PC-3 (cell line): Measurements from ENCODE around the gene CRTC1.

ENCODE experiments used
- EZH2 ChIP-seq: fragments of 300-600 bp; sonication (generic); IDR thresholded peaks from one replicate; pipeline ENCODE4 v1.6.1; 2017; ENCODE audit warnings: antibody characterized with exemption, mild to moderate bottlenecking, low read length; ENCODE audit not compliant: unreplicated experiment
- EZH2phosphoT487 ChIP-seq: fragments of 300-600 bp; sonication (generic); IDR thresholded peaks from 2 replicates; pipeline ENCODE4 v1.6.1; 2018; ENCODE audit warnings: mild to moderate bottlenecking, antibody characterized with exemption, low read length, borderline replicate concordance
- TF ChIP-seq, protein P1 (sequence below): fragments of 300-600 bp; sonication (generic); conservative IDR thresholded peaks from 2 replicates; pipeline ENCODE4 v1.5.1; 2017; ENCODE audit warnings: antibody characterized with exemption, low read depth, mild to moderate bottlenecking, low read length

DNA sequence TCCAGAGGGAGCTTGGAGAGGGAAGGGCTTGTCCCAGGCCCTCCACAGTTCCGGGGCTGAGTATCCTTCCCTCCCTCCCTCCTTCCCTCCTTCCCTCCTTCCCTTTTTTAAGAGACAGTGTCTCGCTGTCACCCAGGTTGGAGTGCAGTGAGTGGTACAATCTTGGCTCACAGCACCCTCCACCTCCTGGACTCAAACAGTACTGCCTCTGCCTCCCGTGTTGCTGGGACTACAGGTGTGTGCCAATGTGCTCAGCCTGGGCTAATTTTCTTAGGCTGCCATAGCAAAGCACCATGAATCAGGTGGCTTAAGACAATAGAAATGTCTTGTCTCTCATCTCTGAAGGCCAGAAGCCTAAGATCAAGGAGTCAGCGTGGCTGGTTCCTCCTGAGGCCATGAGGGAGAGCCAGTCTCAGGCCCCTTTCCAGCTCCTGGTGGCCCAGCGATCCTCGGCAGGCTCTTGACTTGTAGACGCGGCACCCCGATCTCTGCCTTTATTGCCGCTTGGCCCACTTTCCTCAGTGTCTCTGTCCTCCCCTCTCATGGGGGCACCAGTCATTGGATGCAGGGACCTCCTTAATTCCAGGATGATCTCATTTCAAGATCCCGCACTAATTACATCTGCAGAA, 47.5 kb downstream of the CRTC1 start:
- TF ChIP-seq, protein P1, sequence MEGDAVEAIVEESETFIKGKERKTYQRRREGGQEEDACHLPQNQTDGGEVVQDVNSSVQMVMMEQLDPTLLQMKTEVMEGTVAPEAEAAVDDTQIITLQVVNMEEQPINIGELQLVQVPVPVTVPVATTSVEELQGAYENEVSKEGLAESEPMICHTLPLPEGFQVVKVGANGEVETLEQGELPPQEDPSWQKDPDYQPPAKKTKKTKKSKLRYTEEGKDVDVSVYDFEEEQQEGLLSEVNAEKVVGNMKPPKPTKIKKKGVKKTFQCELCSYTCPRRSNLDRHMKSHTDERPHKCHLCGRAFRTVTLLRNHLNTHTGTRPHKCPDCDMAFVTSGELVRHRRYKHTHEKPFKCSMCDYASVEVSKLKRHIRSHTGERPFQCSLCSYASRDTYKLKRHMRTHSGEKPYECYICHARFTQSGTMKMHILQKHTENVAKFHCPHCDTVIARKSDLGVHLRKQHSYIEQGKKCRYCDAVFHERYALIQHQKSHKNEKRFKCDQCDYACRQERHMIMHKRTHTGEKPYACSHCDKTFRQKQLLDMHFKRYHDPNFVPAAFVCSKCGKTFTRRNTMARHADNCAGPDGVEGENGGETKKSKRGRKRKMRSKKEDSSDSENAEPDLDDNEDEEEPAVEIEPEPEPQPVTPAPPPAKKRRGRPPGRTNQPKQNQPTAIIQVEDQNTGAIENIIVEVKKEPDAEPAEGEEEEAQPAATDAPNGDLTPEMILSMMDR, result no peak
- TF ChIP-seq EZH2 (no peak), EZH2phosphoT487 (no peak)
